HCT116 (cell line): ENCODE measurements around the gene PICALM. TPM values are rescaled to one million over a fixed set of nuclear protein-coding genes. Genes with fewer than 3 reads are reported as not detected.

ENCODE experiments used
- ATAC-seq: fragments of 200-7000 bp; cut with Tn5 transposase; 2 replicates; pipeline ENCODE4 v1.9.1; 2020; ENCODE audit warnings: mild to moderate bottlenecking, moderate library complexity
- BruUV-seq: library from RNA; stranded (reverse); fragments of 400-500 nt; replicated peaks from 2 replicates; lab custom pipeline; 2021; lab: Mats Ljungman, UMichigan
- CTCF ChIA-PET: fragments of 300-600 bp; sonication (Branson Sonifier 250); formaldehyde crosslinking; loops from one replicate; lab custom pipeline; 2021; ENCODE audit warnings: antibody characterized with exemption; lab: Charles Lee
- POLR2A ChIA-PET: fragments of 300-600, 350-600 bp; sonication (Branson Sonifier 250); formaldehyde crosslinking; loops from one replicate; lab custom pipeline; 2021; ENCODE audit warnings: antibody characterized with exemption; lab: Charles Lee
- RAD21 ChIA-PET, 2 experiments: fragments of 300-600 bp; sonication (Branson Sonifier 250); formaldehyde crosslinking; loops; one replicate each; lab custom pipeline; 2023; ENCODE audit warnings: low total read pairs in 2 of 2; ENCODE audit not compliant: uncharacterized antibody in 2 of 2, unreplicated experiment in 2 of 2, low non-redundant PET in 1 of 2; lab: Charles Lee
- DNase-seq: peaks from one replicate; pipeline ENCODE4 v3.0.0-alpha.2; 2010; ENCODE audit warnings: low read depth, low spot score
- H2AFZ ChIP-seq: fragments of 200-600 bp; shearing (Covaris generic), sonication (generic); 2 replicates; pipeline ENCODE4 v1.6.1; 2017; ENCODE audit warnings: low read depth, mixed run types, mixed read lengths, antibody characterized with exemption, low read length; ENCODE audit not compliant: poor library complexity, severe bottlenecking
- H3K27ac ChIP-seq: 2 replicates; pipeline ENCODE4 v1.5.1; 2012; ENCODE audit warnings: low read depth, low read length
- H3K27me3 ChIP-seq: fragments of 200-600 bp; sonication (generic); 2 replicates; pipeline ENCODE4 v1.6.1; 2016; ENCODE audit warnings: mixed run types, low read length, mixed read lengths; ENCODE audit not compliant: insufficient read depth
- H3K36me3 ChIP-seq, 2 experiments: fragments of 200-500 bp in 1 of 2; fragments of 200-600 bp in 1 of 2; sonication (Bioruptor generic) in 1 of 2; sonication (generic) in 1 of 2; 2 replicates each; pipeline versions ENCODE4 v1.5.1 to v1.6.1; 2014 to 2016; ENCODE audit warnings: low read length in 2 of 2, inconsistent platforms in 1 of 2, mixed read lengths in 1 of 2, mixed run types in 1 of 2; ENCODE audit not compliant: insufficient read depth in 2 of 2, control insufficient read depth in 1 of 2
- H3K4me1 ChIP-seq, 2 experiments: fragments of 200-600 bp in 1 of 2; sonication (generic) in 1 of 2; 2 replicates each; pipeline versions ENCODE4 v1.5.1 to v1.6.1; 2012 to 2017; ENCODE audit warnings: low read length in 2 of 2, inconsistent platforms in 1 of 2, mild to moderate bottlenecking in 1 of 2, mixed read lengths in 1 of 2, mixed run types in 1 of 2, moderate library complexity in 1 of 2; ENCODE audit not compliant: insufficient read depth in 2 of 2, control insufficient read depth in 1 of 2
- H3K4me2 ChIP-seq: fragments of 200-600 bp; sonication (generic); 2 replicates; pipeline ENCODE4 v1.6.1; 2017; ENCODE audit warnings: mixed run types, low read length, mixed read lengths
- H3K4me3 ChIP-seq, 2 experiments: fragments of 200-600 bp in 1 of 2; sonication (generic) in 1 of 2; replicated peaks in 1 of 2; 2 replicates each; pipeline ENCODE4 v1.5.1; 2011 to 2016; ENCODE audit warnings: low read length in 2 of 2, control low read depth in 1 of 2, low read depth in 1 of 2, mild to moderate bottlenecking in 1 of 2, mixed read lengths in 1 of 2, mixed run types in 1 of 2
- H3K79me2 ChIP-seq: fragments of 200-600 bp; sonication (generic); 2 replicates; pipeline ENCODE4 v1.6.1; 2017; ENCODE audit warnings: mild to moderate bottlenecking, mixed run types, low read length, moderate library complexity, mixed read lengths; ENCODE audit not compliant: insufficient read depth
- H3K9ac ChIP-seq: fragments of 200-600 bp; sonication (generic); 2 replicates; pipeline ENCODE4 v1.6.1; 2016; ENCODE audit warnings: low read length, mixed read lengths
- H3K9me2 ChIP-seq: fragments of 200-600 bp; sonication (generic), shearing (Covaris generic); 2 replicates; pipeline ENCODE4 v1.6.1; 2017; ENCODE audit warnings: mixed run types, mild to moderate bottlenecking, moderate library complexity; ENCODE audit not compliant: insufficient read depth
- H3K9me3 ChIP-seq, 2 experiments: fragments of 200-500 bp in 1 of 2; fragments of 200-600 bp in 1 of 2; sonication (Bioruptor generic) in 1 of 2; sonication (generic) in 1 of 2; 2 replicates each; pipeline ENCODE4 v1.6.1; 2014 to 2017; ENCODE audit warnings: low read length in 2 of 2, mixed read lengths in 2 of 2, inconsistent platforms in 1 of 2, low read depth in 1 of 2, mild to moderate bottlenecking in 1 of 2, mixed run types in 1 of 2, moderate library complexity in 1 of 2; ENCODE audit not compliant: control insufficient read depth in 1 of 2, insufficient read depth in 1 of 2
- H4K20me1 ChIP-seq: fragments of 200-600 bp; sonication (generic), shearing (Covaris generic); 2 replicates; pipeline ENCODE4 v1.6.1; 2017; ENCODE audit warnings: mixed run types, mild to moderate bottlenecking, moderate library complexity; ENCODE audit not compliant: insufficient read depth
- CBX3 ChIP-seq: IDR thresholded peaks from 2 replicates; pipeline ENCODE4 v1.6.1; 2012; ENCODE audit warnings: low read depth
- CEBPB ChIP-seq: IDR thresholded peaks from 2 replicates; pipeline ENCODE4 v1.6.1; 2012; ENCODE audit warnings: low read depth
- CTCF ChIP-seq, 3 experiments: fragments of 200-600 bp in 1 of 3; sonication (generic) in 1 of 3; IDR thresholded peaks in 2 of 3; conservative IDR thresholded peaks in 1 of 3; 2 replicates each; pipeline ENCODE4 v1.5.1; 2012 to 2017; ENCODE audit warnings: low read depth in 2 of 3, low read length in 2 of 3, antibody characterized with exemption in 1 of 3, borderline replicate concordance in 1 of 3, control low read depth in 1 of 3, mild to moderate bottlenecking in 1 of 3, mixed read lengths in 1 of 3, mixed run types in 1 of 3, moderate library complexity in 1 of 3; ENCODE audit not compliant: insufficient read depth in 1 of 3
- EZH2 ChIP-seq: fragments of 200-600 bp; sonication (generic); IDR thresholded peaks from 2 replicates; pipeline ENCODE4 v1.6.1; 2017; ENCODE audit warnings: antibody characterized with exemption, mixed run types
- JUND ChIP-seq: IDR thresholded peaks from 2 replicates; pipeline ENCODE4 v1.6.1; 2012
- MAX ChIP-seq: IDR thresholded peaks from 2 replicates; pipeline ENCODE4 v1.6.1; 2012
- RAD21 ChIP-seq: IDR thresholded peaks from 2 replicates; pipeline ENCODE4 v1.6.1; 2012; ENCODE audit warnings: low read depth, mild to moderate bottlenecking
- SP1 ChIP-seq: IDR thresholded peaks from 2 replicates; pipeline ENCODE4 v1.6.1; 2012; ENCODE audit warnings: low read depth
- SRF ChIP-seq: IDR thresholded peaks from 2 replicates; pipeline ENCODE4 v1.6.1; 2012; ENCODE audit warnings: low read depth
- YY1 ChIP-seq: IDR thresholded peaks from 2 replicates; pipeline ENCODE4 v1.6.1; 2011; ENCODE audit warnings: low read length, low read depth, moderate library complexity, mild to moderate bottlenecking; ENCODE audit not compliant: insufficient replicate concordance; ENCODE audit errors: extremely low read depth
- ZFX ChIP-seq: fragments of 450-650 bp; IDR thresholded peaks from 2 replicates; pipeline ENCODE4 v1.6.1; 2017
- intact Hi-C: fragments of 100-400 bp; cut with micrococcal nuclease; formaldehyde crosslinking; loops from 2 replicates; pipeline ENCODE4 v1.10.0; 2022
- total RNA-seq: library from RNA; stranded (reverse); gene quantifications from one replicate; pipeline ENCODE4 v1.2.1, GENCODE V29; 2021; ENCODE audit not compliant: unreplicated experiment
- TF ChIP-seq, protein P1 (sequence below): IDR thresholded peaks from 2 replicates; pipeline ENCODE4 v1.6.1; 2012

PICALM gene
- total RNA-seq, 1 experiment from 2014 or later = 90.6 TPM

- Histone ChIP-seq H3K9me3 (no peaks in the 10 kb centered on the region), H3K4me1 (peaks cover 24 to 40% of the 10 kb centered on the region in 2 experiments), H3K79me2 (peaks cover 76% of the 10 kb centered on the region), H3K27ac (no peak overlapping the region), H3K9ac (no peak overlapping the region), H3K36me3 (no peaks in the 10 kb centered on the region), H2AFZ (no peak overlapping the region), H3K4me2 (no peak overlapping the region), H4K20me1 (peaks cover 16% of the 10 kb centered on the region; the same call in 1 of the 2 replicates), H3K9me2 (no peaks in the 10 kb centered on the region)
- RAD21 ChIA-PET = no interaction called here
- CTCF ChIA-PET = no interaction called here
- DNase-seq (no peak), ATAC-seq (no peak)
- intact Hi-C loops = no loop called here
- no TSS peak for BruUV-seq
- POLR2A ChIA-PET = no interaction called here
- no peak for TF ChIP-seq EZH2
- TF ChIP-seq, protein P1, sequence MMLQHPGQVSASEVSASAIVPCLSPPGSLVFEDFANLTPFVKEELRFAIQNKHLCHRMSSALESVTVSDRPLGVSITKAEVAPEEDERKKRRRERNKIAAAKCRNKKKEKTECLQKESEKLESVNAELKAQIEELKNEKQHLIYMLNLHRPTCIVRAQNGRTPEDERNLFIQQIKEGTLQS = no peak
- no peak for TF ChIP-seq SP1
- TF ChIP-seq CEBPB = no peak
- no peak for TF ChIP-seq MAX
- TF ChIP-seq CTCF (IDR thresholded peaks at IDR 0.05 in 2 of 3, conservative IDR thresholded peaks at IDR 0.05 in 1 of 3; ENCODE audit: borderline replicate concordance in 1 of 3, insufficient read depth in 1 of 3, low read depth in 2 of 3, low read length in 2 of 3) = no peak
- no peak for TF ChIP-seq CBX3
- TF ChIP-seq YY1 = no peak
- no peak for TF ChIP-seq ZFX
- TF ChIP-seq JUND = no peak
- TF ChIP-seq RAD21 = no peak
- TF ChIP-seq SRF = no peak
- TF ChIP-seq, all 23 proteins: peak for 0
- Histone ChIP-seq H3K4me3 (no peak overlapping the region), H3K27me3 (no peaks in the 10 kb centered on the region)
Observed at GRCh38 chr11:86066033-86066432, 2.9 kb downstream of the PICALM start.
